Stimulated activated CD8-positive, alpha-beta memory T cell treated with anti-CD3 and anti-CD28 coated beads, Interleukin-15, amount 100 ng/mL, for 1 hour (primary cell): Measurements from ENCODE around the gene ANKRD30B.
"Not testable (repeated sequence)": the region's sequence is repeated elsewhere in the genome, so short reads cannot be mapped to it uniquely, and the experiment has no call there.

Experiments used
- DNase-seq: peaks from one replicate; pipeline ENCODE4 v3.0.0-alpha.2; 2020; ENCODE audit warnings: low read depth

ANKRD30B gene

DNA sequence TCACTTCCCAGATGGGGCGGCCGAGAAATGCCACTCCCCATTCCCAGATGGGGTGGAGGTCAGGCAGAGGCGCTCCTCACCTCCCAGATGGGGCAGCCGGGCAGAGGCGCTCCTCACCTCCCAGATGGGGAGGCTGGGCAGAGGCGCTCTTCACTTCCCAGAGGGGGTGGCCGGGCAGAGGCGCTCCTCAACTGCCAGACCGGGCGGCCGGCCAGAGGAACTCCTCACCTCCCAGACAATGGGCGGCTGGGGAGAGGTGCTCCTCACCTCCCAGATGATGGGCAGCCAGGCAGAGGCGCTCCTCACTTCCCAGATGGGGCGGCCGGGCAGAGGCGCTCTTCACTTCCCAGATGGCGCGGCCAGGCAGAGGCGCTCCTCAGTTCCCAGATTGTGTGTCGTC, 108.3 kb downstream of the ANKRD30B start:
- DNase-seq = not testable (repeated sequence)

DNA sequence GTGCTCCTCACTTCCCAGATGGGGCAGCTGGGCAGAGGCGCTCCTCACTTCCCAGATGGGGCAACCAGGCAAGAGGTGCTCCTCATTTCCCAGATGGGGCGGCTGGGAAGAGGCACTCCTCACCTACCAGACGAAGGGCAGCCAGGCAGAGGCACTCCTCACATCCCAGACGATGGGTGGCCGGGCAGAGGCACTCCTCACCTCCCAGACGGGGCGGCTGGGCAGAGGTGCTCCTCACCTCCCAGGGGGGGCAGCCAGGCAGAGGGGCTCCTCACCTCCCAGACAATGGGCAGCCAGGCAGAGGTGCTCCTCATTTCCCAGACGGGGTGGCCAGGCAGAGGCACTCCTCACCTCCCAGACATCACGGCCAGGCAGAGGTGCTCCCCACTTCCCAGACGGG, 110.5 kb downstream of the ANKRD30B start:
- DNase-seq = not testable (repeated sequence)

DNA sequence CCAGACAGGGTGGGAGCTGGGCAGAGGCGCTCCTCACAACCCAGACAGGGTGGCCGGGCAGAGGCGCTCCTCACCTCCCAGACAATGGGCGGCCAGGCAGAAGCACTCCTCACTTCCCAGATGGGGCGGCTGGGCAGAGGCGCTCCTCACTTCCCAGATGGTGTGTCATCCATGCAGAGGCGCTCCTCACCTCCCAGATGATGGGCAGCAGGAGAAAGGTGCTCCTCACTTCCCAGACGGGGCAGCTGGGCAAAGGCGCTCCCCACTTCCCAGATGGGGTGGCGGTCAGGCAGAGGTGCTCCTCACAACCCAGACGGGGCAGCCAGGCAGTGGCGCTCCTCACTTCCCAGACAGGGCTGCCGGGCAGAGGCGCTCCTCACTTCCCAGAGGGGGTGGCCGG, 112.0 kb downstream of the ANKRD30B start:
- DNase-seq = not testable (repeated sequence)

DNA sequence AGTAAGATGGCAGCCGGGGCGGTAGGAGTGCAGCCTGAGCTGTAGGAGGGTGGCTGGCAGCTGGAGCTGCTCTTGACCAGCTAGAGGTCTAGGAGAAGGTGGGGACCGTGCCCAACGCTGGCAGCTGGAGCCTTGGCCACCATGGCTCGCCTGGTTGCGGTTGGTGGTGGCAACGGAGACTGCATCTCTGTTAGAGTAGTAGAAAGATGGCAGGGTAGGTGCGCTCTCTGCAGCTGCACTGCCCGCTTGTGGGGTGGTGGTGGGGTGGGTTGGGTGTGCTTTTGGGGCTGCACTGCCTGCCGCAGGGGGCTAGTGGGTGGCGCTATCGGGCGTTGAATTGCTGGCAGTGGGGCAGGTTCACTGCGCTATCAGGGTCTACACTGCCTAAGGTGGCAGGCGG, 118.5 kb downstream of the ANKRD30B start:
- not testable (repeated sequence) for DNase-seq

GRCh38 chr18:14867988-14868387, 120.0 kb downstream of the ANKRD30B start:
- DNase-seq = not testable (repeated sequence)

DNA sequence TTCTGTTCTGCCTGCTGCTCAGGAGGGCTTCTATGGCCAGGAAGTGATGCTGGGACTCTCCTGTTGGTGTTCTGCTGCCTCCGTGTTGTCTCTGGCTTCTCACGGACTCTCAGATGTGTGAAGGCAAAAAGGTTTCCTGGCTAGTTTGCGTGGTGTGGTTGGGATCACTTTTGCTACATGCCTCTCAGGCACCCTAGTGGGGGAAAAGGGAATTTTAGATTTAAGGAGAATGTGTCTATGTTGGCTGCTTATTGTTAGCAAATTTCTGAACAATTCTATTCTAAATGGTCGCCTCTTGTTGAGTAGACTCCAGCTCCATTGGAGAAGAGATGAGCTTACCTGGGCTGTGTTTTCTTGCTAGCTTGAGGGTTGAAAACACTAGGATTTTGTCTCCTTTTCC, 120.9 kb downstream of the ANKRD30B start:
- DNase-seq = not testable (repeated sequence)

GRCh38 chr18:14878826-14879225, 130.9 kb downstream of the ANKRD30B start:
- DNase-seq = not testable (repeated sequence)

DNA sequence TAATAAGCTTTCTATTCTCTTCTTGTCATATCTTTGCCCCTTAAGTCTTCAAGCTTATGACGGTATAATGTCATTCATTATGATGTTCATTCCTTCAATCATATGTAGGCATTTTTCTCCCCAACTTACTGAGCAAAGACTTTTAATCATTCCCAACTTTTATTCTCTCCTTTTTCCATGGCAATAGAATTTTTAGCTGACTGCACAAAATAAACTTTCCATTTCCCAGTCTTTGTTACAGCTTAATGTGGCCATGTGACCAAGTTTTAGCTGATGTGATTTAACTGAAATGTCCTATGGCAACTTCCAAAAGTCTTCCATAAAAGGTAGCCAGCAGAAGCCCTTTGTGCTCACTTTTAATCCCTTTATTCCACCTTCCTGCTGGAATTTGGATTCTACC, 152.5 kb downstream of the ANKRD30B start:
- no peak for DNase-seq
